HL-60 (cell line): ENCODE measurements around the gene PDE4B.

Experiments
- GABPA ChIP-seq: IDR thresholded peaks from 2 replicates; pipeline ENCODE4 v1.6.1; 2012; ENCODE audit warnings: low read depth
- POLR2AphosphoS5 ChIP-seq: IDR thresholded peaks from 2 replicates; pipeline ENCODE4 v1.6.1; 2012; ENCODE audit warnings: low read depth
- SPI1 ChIP-seq: IDR thresholded peaks from 2 replicates; pipeline ENCODE4 v1.6.1; 2012; ENCODE audit warnings: low read depth, mild to moderate bottlenecking, borderline replicate concordance
- TF ChIP-seq, protein P1 (sequence below): IDR thresholded peaks from one replicate; pipeline ENCODE4 v1.5.1; 2011; ENCODE audit warnings: low read length, control low read depth, inconsistent platforms; ENCODE audit not compliant: insufficient read depth
- TF ChIP-seq, protein P2 (sequence below): IDR thresholded peaks from 2 replicates; pipeline ENCODE4 v1.6.1; 2012; ENCODE audit warnings: low read depth; ENCODE audit not compliant: insufficient replicate concordance

DNA sequence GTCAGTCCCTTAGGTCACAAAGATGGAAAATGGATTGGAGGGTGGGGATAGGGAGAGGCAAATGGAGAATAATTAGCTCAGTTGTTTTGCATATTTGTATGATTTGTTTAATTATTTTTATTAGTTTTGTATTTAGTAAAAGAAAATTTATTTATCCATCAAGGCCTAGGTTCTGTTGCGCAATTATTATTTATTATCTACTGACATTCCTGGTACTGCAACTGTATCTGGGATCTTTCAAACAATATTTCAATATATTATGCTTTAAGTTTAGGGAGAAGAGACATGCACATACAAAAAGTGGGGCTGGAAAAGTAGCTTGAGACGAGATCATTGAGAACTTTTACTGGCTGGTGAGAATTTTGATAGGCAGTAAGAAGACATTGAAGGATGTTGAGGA, 424.9 kb downstream of the PDE4B start:
- TF ChIP-seq POLR2AphosphoS5 = no peak
- TF ChIP-seq, protein P1, sequence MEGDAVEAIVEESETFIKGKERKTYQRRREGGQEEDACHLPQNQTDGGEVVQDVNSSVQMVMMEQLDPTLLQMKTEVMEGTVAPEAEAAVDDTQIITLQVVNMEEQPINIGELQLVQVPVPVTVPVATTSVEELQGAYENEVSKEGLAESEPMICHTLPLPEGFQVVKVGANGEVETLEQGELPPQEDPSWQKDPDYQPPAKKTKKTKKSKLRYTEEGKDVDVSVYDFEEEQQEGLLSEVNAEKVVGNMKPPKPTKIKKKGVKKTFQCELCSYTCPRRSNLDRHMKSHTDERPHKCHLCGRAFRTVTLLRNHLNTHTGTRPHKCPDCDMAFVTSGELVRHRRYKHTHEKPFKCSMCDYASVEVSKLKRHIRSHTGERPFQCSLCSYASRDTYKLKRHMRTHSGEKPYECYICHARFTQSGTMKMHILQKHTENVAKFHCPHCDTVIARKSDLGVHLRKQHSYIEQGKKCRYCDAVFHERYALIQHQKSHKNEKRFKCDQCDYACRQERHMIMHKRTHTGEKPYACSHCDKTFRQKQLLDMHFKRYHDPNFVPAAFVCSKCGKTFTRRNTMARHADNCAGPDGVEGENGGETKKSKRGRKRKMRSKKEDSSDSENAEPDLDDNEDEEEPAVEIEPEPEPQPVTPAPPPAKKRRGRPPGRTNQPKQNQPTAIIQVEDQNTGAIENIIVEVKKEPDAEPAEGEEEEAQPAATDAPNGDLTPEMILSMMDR = no peak
- TF ChIP-seq, protein P2, sequence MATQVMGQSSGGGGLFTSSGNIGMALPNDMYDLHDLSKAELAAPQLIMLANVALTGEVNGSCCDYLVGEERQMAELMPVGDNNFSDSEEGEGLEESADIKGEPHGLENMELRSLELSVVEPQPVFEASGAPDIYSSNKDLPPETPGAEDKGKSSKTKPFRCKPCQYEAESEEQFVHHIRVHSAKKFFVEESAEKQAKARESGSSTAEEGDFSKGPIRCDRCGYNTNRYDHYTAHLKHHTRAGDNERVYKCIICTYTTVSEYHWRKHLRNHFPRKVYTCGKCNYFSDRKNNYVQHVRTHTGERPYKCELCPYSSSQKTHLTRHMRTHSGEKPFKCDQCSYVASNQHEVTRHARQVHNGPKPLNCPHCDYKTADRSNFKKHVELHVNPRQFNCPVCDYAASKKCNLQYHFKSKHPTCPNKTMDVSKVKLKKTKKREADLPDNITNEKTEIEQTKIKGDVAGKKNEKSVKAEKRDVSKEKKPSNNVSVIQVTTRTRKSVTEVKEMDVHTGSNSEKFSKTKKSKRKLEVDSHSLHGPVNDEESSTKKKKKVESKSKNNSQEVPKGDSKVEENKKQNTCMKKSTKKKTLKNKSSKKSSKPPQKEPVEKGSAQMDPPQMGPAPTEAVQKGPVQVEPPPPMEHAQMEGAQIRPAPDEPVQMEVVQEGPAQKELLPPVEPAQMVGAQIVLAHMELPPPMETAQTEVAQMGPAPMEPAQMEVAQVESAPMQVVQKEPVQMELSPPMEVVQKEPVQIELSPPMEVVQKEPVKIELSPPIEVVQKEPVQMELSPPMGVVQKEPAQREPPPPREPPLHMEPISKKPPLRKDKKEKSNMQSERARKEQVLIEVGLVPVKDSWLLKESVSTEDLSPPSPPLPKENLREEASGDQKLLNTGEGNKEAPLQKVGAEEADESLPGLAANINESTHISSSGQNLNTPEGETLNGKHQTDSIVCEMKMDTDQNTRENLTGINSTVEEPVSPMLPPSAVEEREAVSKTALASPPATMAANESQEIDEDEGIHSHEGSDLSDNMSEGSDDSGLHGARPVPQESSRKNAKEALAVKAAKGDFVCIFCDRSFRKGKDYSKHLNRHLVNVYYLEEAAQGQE = no peak
- TF ChIP-seq SPI1 = no peak
- no peak for TF ChIP-seq GABPA
